NCI-H774 (cell line): ENCODE data around the gene CHCHD1.
"Not testable (repeated sequence)": the region's sequence is repeated elsewhere in the genome, so short reads cannot be mapped to it uniquely, and the experiment has no call there.

Experiments
- DNase-seq: peaks from one replicate; lab custom pipeline; 2025; lab: John Stamatoyannopoulos, UW

Gene CHCHD1

GRCh38 chr10:73769396-73769795 is 12.5 kb upstream of the CHCHD1 start:
- no peak for DNase-seq

GRCh38 chr10:73771722-73772280 is 10.0 kb upstream of the CHCHD1 start:
- no peak for DNase-seq

GRCh38 chr10:73772281-73773151 is 9.3 kb upstream of the CHCHD1 start:
- peak; percentile 76 for DNase-seq

- no peak for DNase-seq
These were observed 8.5 kb upstream of the CHCHD1 start for GRCh38 chr10:73773152-73773879.

- DNase-seq = no peak
These were observed 7.2 kb upstream of the CHCHD1 start for GRCh38 chr10:73774637-73775036.

- no peak for DNase-seq
These were observed 2.8 kb upstream of the CHCHD1 start for GRCh38 chr10:73779018-73779417.

GRCh38 chr10:73779539-73780197 is 2.2 kb upstream of the CHCHD1 start:
- DNase-seq = no peak

- DNase-seq = no peak
These were observed 1.5 kb upstream of the CHCHD1 start for GRCh38 chr10:73780301-73780700.

GRCh38 chr10:73780966-73781365 is 882 bp upstream of the CHCHD1 start:
- no peak for DNase-seq

- DNase-seq = no peak
These were observed 335 bp upstream of the CHCHD1 start for GRCh38 chr10:73781548-73781878.

GRCh38 chr10:73782749-73783085 is 869 bp downstream of the CHCHD1 start:
- DNase-seq = no peak

- peak; percentile 87 for DNase-seq
These were observed 3.4 kb downstream of the CHCHD1 start, which contains the start of gene ZSWIM8 for GRCh38 chr10:73785211-73785720. ZSWIM8 (plus strand) TSS chr10:73785606; CDS start chr10:73785879, 273 bp downstream.

- no peak for DNase-seq
These were observed 4.1 kb downstream of the CHCHD1 start for GRCh38 chr10:73785721-73786511.

- no peak for DNase-seq
These were observed 4.7 kb downstream of the CHCHD1 start for GRCh38 chr10:73786512-73786885.

- DNase-seq = not testable (repeated sequence)
These were observed 5.4 kb downstream of the CHCHD1 start for GRCh38 chr10:73787031-73787800.

- DNase-seq = no peak
These were observed 7.2 kb downstream of the CHCHD1 start for GRCh38 chr10:73788864-73789658.

GRCh38 chr10:73789659-73790055 is 7.8 kb downstream of the CHCHD1 start:
- no peak for DNase-seq

GRCh38 chr10:73790886-73791625 is 9.2 kb downstream of the CHCHD1 start:
- DNase-seq = no peak

GRCh38 chr10:73791871-73792400 is 10.1 kb downstream of the CHCHD1 start:
- DNase-seq = no peak
